ENCODE data around the gene GPC4.

The GPC4 gene

DNA sequence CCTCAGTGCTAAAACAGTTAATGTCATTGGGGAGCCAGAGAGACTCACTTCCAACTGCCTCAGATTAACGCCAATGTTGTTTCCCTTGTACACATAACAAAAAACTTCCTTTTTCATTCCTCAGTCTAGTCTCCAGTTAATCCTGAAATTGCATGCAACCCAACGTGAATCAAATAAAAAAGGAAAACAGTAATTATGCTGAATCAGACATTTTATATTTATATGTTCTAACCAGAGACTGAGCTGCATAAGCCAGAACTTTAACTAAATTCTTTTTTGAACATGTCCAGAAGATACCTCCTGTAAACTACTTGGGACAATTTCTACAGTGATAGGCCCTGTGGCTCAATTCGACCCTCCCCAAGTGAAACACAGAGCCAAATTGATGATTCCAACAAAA lies 4.7 kb downstream of the GPC4 start:
- no peak for DNase-seq (ENCODE audit: low spot score)

DNA sequence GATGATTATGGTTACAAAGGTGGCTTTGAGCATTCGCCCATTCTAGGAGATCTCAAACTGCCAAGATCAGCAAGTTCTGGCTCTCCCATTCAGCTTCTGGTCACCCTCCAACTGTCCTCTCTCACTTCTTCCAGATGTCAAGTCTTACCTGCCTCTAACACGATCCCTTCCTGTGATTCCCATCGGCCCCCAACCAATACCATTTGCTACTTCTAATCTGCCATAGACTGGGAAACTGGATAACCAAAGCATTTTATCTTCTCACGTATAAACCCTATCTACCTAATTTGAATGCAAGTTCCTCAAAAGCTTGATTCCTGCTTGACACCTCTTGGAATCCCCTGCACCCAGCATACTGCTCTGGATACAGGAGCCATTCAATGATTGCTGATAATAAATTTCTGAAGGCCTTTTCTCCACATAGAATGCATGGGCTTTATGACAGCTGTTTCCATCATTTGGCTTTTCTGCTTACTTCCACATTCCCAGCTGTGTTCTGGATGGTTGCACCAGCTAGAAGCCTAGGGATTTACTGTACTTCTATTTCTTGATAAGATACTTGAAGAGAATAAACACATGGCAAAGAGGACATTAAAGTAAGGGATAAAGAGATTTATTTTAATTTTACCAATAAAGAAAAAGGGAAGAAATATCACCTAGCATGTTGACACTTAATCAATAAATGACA lies 9.6 kb downstream of the GPC4 start:
- DNase-seq (ENCODE audit: low spot score): no peak

DNA sequence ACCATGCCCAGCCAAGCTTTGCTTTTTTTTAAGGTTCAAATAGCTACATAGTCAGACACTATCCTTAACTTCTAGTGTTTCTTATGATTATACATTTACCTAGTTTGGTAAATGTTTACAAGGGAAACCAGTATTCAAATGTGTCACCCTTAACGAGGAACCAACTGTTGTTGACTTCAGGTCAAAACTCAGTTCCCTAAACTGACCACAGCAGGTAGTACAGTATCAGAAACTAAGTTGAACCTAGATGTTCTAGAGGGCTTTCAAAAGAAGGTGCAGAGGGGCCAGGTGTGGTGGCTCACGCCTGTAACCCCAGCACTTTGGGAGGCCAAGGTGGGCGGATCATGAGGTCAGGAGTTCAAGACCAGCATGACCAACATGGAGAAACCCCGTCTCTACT lies 11.3 kb downstream of the GPC4 start:
- DNase-seq (ENCODE audit: low spot score): no peak

DNA sequence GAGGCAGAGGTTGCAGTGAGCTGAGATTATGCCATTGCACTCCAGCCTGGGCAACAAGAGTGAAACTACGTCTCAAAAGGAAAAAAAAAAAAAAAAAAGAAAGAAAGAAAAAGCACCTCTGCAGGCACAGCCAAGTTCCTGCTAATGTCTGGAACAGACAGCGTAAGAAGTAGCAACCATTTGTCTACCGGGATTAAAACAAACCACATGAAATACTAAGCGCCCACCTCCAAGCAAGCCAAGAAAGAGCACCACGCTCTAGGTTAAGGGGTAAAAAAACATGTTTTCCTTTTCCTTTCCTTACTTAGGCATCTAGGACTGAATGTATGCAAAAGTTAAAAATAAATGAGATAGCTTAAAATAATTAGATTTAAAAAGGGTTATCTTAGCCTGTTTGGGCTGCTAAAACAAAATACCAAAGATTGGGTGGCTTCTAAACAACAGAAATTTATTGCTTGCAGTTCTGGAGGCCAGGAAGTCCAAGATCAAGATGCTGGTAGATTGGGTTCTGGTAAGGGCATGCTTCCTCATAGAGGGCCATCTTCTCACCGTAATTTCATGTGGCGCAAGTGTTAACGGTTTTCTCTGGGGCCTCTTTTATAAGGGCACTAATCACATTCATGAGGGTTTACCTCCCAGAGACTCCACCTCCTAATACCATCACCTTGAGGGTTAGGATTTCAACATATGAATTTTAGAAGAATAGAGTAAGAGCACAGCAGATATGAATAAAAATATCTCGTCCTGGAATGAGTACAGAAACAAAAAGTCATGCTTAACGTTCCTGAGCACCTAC lies 12.3 kb downstream of the GPC4 start:
- no peak for DNase-seq (ENCODE audit: low spot score)

DNA sequence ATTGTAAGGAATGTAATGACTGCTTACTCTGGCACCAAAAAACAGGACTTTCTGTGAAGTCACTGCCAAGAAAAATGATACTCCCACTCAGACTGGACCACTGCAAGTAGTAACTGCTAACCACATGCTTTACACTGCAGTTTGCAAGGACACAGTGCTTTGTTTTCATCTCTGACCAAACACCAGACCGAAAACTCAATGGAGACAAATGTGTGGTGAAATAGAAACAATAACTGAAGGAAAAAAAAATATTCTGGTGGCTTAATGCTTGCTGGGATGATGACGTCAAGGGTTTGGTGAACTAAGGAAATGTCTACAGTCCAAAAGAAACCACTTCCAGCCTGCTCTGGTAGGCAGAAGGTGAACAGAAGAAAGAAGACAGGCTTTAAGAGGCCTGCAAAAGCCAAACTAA lies 13.2 kb downstream of the GPC4 start:
- no peak for DNase-seq (ENCODE audit: low spot score)

DNA sequence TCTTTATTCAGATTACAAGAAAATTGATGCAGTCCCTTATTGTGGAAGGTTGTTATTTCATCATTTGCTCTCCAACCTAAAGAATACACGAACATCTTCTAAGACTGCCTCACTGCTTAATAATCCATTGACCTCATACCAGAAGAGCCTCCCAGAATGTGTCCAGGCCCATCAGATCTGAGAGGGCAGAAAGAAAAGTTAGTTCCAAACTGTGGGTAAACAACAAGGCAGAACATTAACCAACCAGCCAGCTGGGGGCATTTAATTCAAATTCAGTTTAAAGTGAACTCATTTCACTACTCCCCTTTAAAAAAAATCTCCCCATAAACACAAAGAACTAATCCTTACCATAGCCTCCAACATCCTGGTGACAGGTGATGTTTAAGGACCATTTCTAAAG lies 13.8 kb downstream of the GPC4 start:
- no peak for DNase-seq (ENCODE audit: low spot score)

DNA sequence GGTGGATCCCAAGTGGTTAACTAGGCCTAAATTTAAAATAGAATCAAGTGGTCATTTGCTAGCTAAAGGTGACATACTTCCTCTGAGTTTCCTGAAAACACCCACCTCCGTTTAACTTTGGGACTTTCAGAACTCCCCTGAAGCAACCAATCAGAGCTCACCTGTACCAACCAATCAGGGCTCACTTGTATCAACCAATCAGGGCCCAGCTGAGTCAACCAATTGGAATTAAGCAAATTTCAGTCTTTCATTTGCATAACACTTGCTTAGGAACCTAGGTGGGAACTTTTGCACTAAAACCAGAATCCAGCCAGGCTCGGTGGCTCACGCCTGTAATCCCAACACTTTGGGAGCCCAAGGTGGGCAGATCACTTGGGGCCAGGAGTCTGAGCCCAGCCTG lies 15.9 kb downstream of the GPC4 start:
- no peak for DNase-seq (ENCODE audit: low spot score)

DNA sequence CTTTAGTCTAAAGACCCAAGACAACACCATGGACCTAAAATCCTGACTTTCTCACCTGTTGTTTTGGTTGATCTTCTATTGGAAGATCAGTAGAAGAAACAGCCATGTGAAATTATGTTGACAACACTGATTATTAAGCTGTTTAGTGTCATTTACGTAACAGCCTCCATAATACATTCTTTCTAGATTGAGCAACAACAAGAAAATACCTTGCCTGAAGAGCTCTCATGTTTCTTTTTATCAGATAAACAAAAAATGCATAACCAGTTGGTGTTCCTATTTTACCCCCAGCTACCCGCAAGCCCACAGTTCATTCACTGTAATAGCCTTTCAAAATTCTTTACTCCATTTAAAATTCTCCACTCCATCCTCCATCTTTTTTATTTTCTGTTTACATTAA lies 20.5 kb downstream of the GPC4 start:
- DNase-seq (ENCODE audit: low spot score): no peak

DNA sequence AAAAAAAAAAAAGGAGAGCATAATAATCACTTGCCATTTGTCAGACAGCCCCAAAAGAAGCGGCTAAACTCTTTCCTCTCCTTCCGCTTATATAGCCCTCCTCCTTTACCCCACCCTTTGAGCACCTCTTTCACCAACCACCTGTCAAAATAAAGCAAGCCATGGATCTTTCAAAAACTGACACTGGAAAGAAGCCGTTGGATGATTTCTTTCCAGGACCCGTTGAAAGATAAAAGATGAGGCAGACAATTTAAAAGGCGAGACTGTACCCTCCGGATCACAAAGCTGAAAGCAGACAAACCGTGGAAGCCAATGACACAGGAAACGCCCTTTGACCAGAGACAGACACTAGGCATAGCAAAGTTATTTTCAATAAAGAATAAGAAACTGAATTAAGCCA lies 22.6 kb downstream of the GPC4 start:
- DNase-seq (ENCODE audit: low spot score): no peak

DNA sequence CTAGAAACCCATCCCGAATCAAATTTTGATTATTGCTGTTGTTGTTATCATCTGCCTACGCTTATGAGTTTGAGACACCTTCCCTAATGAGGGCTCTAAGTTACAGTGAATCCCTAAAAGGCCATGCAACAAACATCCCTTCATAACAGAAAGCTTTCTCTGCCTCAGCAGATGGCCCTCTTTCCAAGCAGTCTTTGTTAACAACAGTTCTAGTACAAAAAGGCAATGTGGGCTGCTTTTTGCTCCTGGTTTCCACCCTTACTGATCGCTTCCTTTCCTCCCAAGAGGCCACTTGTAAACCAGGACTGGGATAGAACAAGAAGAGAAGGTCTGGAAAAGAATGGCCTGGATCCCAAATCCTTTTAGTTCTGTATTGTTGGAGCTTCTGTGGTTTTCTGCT lies 24.2 kb downstream of the GPC4 start:
- peak; percentile 20 for DNase-seq (ENCODE audit: low spot score)

DNA sequence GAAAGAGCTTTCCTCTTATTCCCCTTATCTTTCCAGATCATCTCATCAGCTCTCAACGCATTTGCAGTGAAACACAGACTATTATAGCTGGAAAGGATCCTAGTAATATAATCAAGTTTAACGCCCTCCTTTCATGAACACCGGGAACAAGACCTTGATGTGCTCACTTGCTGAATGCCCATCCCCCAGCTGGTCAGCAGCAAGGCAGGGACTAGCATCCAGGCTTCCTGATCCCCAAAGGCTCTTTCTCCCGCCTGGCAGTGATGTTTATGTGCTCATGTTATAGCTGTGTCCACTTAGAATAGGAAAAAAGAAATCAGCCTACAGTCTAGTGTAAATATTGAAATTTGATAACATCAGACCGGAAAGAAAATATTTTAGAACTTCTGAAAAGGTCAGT lies 24.6 kb downstream of the GPC4 start:
- no peak for DNase-seq (ENCODE audit: low spot score)

DNA sequence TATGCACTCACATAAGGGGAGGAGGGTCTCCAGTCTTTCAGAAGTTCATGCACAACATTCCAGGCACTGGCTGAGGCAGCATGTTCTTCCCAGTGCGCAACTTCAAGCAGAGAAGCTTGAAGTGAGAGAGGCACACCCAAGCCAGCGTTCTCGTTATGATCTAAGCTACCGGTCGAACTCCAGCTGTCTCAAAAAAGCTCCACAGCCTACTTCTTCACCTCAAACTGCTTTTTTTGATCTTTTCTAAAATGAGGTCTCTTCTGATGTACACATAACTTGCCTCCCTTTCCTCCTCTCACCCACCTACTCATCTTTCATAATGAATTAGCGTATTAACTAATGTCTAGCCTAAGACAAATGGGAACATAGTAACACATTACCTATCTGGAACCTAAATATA lies 25.3 kb downstream of the GPC4 start:
- no peak for DNase-seq (ENCODE audit: low spot score)

DNA sequence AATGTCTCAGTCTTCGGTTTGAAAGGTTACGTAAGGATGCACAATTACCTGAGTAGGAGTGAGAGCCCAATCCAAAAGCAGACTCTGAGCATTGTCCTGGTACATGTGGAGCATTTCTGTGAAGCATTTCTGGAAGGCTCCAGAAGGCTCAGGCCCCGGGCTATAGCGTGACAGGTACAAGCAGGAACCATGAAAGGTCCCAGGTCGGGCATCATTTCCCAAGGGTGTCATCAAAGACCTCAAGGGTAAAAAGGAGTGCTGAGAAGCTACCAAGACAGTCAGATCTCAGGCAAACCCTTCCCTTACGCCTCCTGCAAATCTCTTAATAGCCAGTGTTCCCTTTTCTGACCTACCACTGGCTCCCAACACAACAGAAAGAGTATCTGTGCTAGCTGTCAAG lies 30.8 kb downstream of the GPC4 start:
- no peak for DNase-seq (ENCODE audit: low spot score)

DNA sequence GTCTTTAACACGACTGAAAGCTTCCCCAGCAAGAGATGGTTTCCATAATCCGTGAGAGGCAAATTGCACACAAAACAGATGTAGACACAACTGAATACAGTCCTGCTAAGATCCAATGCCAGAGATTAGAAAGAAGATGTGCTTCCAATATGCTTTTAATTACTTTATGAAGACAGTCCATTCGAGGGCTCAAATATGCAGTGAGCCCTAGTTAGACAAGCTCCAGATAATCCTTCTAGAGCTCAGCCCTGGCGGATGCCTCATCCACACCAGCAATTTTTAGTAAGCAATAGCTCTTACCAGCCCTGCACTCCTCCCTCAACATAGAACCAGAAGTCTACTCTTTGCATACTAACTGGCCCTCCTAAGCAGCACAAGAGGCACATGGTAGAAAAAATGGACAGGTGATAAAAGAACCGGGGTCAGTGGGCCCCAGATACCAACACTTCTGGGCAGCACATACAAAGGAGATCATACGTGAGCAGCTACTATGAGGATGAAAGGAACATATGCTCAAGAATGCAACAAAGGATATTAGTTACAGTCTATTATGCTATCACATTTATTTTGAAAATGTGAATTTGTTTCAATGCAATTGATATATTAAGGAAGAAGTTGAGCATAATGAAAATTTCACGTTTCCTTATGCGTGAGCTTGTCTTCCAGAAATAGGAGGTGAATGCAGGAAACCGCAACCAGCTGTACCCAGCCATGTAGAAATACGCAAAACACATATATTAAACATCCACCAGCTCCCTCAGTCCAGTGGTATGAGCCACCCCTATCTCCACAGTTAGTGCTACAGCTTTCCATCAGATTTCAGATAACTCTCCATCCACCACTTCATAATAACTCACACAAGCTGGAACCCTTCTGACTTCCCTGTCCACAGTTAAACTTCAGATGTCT lies 34.3 kb downstream of the GPC4 start:
- DNase-seq (ENCODE audit: low spot score): no peak

DNA sequence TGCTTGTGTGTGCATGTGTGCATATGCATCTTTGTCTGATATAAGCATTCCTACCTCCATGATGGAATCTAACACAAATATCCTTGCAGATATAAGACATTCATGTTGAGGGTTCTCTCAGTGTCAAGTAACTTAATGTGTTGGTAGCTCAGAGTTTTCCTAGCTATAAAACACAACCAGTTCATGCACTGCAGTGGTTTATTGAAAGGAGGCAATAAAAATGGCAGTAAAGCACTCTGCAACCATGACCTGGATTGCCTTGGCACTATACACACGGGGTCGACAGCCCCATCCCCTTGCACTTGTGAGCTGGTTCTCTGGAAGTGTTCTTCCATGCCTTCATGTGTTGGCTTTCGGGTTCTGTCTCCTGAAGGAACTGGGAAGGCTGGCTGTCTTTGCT lies 38.9 kb downstream of the GPC4 start:
- DNase-seq (ENCODE audit: low spot score): no peak

DNA sequence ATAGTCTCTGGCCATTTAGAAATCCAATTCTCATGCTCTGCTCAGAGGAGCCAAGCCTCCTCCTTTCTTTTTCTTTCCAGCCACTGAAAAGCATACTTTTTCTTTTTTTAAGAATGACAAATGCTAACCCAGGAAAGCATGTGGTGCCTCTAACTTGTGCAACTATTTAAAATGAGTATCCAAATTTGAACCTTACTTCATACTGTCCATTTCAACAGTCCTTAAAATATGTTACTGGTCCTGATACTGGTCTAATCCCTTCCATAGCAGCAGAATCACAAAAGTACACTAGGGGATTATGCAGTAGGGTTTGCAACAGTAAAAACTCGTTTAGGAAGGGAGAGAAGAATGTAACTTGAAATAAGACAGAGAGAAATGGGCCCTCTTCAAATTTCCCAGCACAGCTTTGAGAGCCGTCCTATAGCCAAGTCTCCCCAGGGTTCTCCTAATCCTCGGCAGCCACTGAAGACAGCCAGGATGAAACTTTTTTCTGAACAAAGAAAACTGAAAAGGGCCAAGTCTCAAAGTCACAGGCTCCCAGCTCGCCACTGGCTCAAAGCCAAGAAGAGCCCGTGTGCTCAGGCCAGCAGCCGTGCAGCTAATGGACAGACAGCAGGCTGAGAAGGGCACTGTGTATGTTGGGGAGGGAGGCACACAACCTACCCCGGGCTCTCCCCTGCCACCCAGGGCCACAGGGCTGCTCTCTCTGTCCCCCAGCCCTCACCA lies 39.5 kb downstream of the GPC4 start:
- DNase-seq (ENCODE audit: low spot score): peak; percentile 7

DNA sequence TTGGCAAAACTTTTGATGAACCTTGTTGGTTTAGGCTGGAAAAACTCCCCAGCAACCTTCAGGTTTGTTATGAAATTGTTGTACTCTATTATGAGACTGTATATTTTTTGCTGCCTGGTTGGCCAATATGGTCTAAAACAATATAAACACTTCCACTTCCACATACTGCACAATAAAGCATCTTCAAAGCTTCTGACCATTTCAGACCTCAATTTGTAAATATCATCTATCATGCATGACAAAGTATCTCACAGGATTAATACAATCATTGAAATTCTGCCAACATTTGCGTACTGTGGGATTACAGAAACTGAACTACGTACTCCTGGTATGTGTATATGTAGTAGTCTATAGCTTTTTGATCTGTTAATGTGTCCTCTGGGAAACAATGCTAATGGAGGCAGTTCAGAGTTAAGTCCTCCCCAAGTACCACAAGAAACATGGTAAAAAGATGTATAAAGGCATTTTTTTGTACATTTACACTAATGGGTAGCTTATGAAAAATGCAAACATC lies 40.4 kb downstream of the GPC4 start:
- DNase-seq (ENCODE audit: low spot score): no peak

DNA sequence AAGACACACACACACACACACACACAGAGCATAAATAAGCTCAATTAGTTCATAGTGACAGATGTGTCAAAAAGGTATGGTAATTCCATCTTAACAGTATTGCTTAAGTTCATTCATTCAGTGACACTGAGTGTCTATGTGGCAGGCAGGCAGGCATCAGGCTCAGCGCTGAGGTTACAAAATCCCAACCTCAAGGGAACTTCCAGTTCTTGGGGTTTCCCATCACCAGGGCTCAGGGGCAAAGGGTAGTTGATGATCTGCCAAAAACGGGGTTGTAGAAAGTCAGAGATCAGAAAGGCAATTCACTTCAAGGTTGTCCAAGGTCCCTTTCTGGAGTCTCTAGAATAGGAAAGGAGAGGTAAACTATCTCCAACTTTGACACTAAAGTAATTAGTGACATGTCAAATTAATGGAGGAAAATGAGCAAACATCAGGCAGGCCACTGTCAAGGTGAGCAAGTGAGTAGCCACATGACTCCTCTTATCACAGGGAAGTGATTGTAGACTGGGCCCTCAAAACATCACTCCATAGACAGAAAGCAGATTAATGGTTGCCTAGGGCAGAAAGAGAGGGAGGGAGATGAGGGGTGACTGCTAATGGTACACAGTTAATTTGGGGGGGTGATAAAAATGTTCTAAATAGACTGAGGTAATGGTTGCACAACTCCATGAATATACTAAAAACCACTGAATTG lies 41.8 kb downstream of the GPC4 start:
- no peak for DNase-seq (ENCODE audit: low spot score)

DNA sequence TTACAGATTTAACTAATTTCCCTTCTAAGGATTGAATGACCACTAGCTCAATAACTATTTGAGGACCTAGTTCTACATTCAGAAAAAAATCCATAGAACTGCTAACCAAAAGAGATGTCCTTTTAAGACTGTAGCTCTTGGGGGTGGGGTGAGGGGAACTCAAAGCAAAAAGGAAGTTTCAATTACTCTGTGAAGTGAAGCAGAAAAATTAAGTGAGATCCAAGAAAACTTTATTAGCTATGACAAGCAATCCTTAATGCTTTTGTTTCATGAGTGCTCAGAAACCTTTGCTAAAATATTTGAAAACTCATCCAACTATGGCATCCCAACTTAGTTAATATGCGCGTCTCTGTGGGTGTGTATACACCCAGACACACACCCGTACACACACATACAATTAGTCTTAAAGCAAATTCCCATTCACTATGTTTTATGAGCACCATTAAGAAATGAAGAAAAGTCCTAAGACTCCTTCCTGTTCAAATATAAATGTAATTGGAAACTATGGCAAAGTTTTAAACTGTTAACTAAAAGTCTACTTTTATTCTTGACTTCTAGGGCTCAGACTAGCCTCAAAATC lies 44.5 kb downstream of the GPC4 start:
- DNase-seq (ENCODE audit: low spot score): no peak

DNA sequence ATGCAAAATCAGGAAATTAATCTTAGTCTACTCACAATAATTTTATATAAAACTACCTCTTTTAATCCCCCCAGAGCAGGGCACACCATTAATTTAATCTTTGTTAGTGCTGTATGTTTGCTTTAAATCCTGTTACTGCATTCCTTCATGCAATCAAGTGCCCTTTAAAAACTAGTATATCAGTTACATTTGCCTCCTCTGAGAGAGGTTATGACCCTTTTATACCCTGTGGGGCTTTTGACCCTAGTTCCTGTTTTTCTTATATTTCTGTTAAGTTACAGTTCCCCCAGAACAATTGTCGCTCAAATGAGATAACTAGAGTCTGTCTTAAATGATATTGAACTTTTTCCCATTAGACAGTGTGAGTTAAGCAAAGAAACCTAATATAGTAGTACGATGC lies 46.2 kb downstream of the GPC4 start:
- DNase-seq (ENCODE audit: low spot score): no peak

DNA sequence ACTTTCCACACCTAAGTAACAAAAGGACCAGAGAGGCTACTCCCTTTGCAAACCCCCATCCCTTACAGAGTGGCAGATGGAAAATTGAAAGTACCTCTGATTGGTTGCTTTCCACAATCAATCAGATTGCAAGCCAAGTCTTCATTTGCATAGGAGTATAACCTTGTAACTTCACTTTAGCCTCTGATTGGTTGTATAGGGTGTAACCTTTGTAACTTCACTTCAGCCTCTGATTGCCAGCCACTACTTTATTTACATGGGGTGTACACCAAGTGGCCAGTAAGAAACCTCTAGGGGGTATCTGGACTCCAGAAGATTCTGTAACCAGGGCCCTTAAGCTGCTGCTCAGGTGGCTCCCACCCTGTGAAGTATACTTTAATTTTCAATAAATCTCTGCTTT lies 48.6 kb downstream of the GPC4 start:
- no peak for DNase-seq (ENCODE audit: low spot score)

Measured in Ammon's horn (tissue), 1 donor.